HG03457 (cell line): ENCODE measurements around the gene NUP214.
A peak's percentile ranks its signal among the peaks of the same experiment; 100 is the strongest.
"Not testable (repeated sequence)": the region's sequence is repeated elsewhere in the genome, so short reads cannot be mapped to it uniquely, and the experiment has no call there.

Experiments used
- ATAC-seq: cut with Tn5 transposase; IDR thresholded peaks from one replicate; pipeline ENCODE4 v1.9.1; 2021; ENCODE audit warnings: moderate number of reproducible peaks; ENCODE audit not compliant: unreplicated experiment

Gene NUP214

GRCh38 chr9:131160416-131161112, 35.2 kb downstream of the NUP214 start:
- no peak for ATAC-seq

- ATAC-seq = no peak
These were observed 36.2 kb downstream of the NUP214 start for GRCh38 chr9:131161585-131161984.

GRCh38 chr9:131162886-131163285, 37.5 kb downstream of the NUP214 start:
- no peak for ATAC-seq

- no peak for ATAC-seq
These were observed 40.1 kb downstream of the NUP214 start for GRCh38 chr9:131165523-131165922.

- ATAC-seq = no peak
These were observed 41.8 kb downstream of the NUP214 start for GRCh38 chr9:131167146-131167692.

- no peak for ATAC-seq
These were observed 42.5 kb downstream of the NUP214 start for GRCh38 chr9:131167936-131168335.

GRCh38 chr9:131169563-131170240, 44.3 kb downstream of the NUP214 start:
- ATAC-seq = no peak

GRCh38 chr9:131173995-131174394, 48.6 kb downstream of the NUP214 start:
- ATAC-seq = no peak

GRCh38 chr9:131174681-131175239, 49.4 kb downstream of the NUP214 start:
- ATAC-seq = no peak

- no peak for ATAC-seq
These were observed 52.5 kb downstream of the NUP214 start for GRCh38 chr9:131177898-131178297.

- peak; percentile 66 for ATAC-seq
These were observed 53.0 kb downstream of the NUP214 start for GRCh38 chr9:131178382-131178781.

- ATAC-seq = no peak
These were observed 53.5 kb downstream of the NUP214 start for GRCh38 chr9:131178926-131179325.

- ATAC-seq = no peak
These were observed 54.3 kb downstream of the NUP214 start for GRCh38 chr9:131179561-131180219.

GRCh38 chr9:131180454-131180853, 55.1 kb downstream of the NUP214 start:
- no peak for ATAC-seq

GRCh38 chr9:131181091-131181681, 55.8 kb downstream of the NUP214 start:
- no peak for ATAC-seq

- no peak for ATAC-seq
These were observed 60.5 kb downstream of the NUP214 start for GRCh38 chr9:131185924-131186323.

- ATAC-seq = no peak
These were observed 61.2 kb downstream of the NUP214 start for GRCh38 chr9:131186622-131187021.

GRCh38 chr9:131187957-131188356, 62.6 kb downstream of the NUP214 start:
- no peak for ATAC-seq

- no peak for ATAC-seq
These were observed 63.6 kb downstream of the NUP214 start for GRCh38 chr9:131188976-131189375.

- no peak for ATAC-seq
These were observed 64.8 kb downstream of the NUP214 start for GRCh38 chr9:131190191-131190590.

- not testable (repeated sequence) for ATAC-seq
These were observed 65.6 kb downstream of the NUP214 start for GRCh38 chr9:131191032-131191431.
